Testis (tissue), 2 donors: ENCODE measurements around the gene TGFBRAP1.

Experiments
- CTCF ChIP-seq, 3 experiments: fragments of 450-650 bp in 2 of 3; fragments of 200-600 bp in 1 of 3; sonication (generic) in 1 of 3; IDR thresholded peaks; one replicate each; pipeline ENCODE4 v1.5.1; 2016 to 2019; ENCODE audit warnings: antibody characterized with exemption in 3 of 3, mild to moderate bottlenecking in 2 of 3, moderate library complexity in 1 of 3
- POLR2A ChIP-seq: fragments of 450-650 bp; IDR thresholded peaks from one replicate; pipeline ENCODE4 v1.6.1; 2017; ENCODE audit warnings: antibody characterized with exemption, mild to moderate bottlenecking, moderate library complexity

- TF ChIP-seq POLR2A (no peak), CTCF (IDR thresholded peaks at IDR 0.05) (no peak)
Observed at GRCh38 chr2:105373895-105374401, 44.4 kb upstream of the TGFBRAP1 start.
